GM10847 (cell line): ENCODE results near the gene IL13.

Source experiments
- POLR2A ChIP-seq: IDR thresholded peaks from 2 replicates; pipeline ENCODE4 v1.6.1; 2011; ENCODE audit not compliant: insufficient read length; ENCODE audit errors: extremely low read depth

Gene IL13

GRCh38 chr5:132674671-132675506 lies 16.9 kb downstream of the IL13 start:
- TF ChIP-seq POLR2A = no peak

DNA sequence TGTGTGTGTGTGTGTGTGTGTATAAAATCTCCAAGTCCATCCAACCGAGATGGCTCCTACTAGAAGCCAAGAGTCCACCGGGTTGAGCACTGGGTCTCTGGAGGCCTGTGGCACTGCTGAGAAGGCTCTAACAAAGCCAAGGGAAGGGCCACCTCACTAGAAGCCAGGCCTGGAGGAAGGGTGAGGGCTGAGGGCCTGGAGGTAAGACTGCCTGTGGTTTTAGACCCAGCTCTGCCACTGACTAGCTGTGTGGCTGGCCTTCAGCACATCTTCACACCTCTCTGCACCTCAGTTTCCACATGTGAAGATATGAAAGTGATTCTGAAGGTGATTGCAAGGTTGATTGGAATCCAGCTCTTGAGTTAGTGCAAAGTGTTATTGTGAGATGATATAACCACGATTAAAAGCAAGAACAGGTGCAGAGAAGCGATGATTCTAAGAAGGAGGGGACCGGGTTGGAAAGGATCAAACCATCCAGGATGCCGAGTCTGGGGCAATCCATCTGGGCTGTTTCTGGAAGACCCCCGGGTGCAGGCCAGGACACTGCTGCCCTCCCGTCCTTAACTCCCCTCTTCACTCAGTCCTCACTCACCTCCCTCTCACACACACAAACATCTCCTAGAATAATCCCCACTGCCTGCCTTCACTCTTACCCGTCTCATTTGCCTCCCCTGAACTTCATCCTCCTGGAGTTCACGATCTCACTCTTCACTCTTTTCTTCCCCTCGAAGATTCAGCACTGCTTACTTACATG lies 18.1 kb downstream of the IL13 start:
- TF ChIP-seq POLR2A = no peak

DNA sequence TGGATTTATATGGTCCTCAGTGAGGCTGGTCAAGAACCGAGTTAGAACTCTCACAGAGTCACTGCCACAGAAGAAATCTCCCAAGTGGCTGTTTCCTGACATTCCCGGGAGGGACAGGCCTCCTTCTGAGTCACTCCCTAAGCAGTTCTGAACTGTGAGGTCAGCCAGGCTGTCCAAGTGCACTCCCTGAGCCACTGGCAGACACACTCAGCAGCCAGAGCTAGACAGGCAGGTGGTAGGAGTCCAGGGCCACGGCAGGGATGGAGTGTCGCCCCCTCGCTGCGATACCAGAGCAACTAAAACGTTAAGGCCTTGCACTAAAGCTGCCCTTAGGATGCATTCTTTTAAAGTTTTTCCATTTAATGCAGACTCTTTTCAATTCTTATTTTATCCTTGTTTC lies 19.2 kb downstream of the IL13 start:
- TF ChIP-seq POLR2A = no peak

- TF ChIP-seq POLR2A = no peak
Observed at GRCh38 chr5:132677682-132678400, 19.9 kb downstream of the IL13 start.

DNA sequence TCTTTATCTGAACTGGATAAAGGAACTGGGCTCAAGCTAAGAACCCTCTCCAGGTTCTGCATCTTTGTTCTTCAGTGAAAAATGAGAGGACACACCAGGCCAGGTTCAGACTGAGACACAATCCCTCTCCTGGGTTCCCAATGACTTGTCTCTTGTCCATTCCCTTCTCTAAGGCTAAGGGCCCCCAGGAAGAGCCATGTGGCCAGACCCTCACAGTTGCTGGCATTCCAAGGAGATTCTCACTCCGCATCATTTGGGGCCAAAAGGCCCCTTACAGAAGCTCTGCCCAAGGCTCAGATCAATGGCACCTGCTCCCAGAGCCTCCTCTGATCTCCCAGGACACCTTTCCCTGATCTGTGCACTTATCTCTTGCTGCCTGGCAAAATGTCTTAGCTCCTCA lies 20.8 kb downstream of the IL13 start:
- no peak for TF ChIP-seq POLR2A

GRCh38 chr5:132679166-132679565 lies 21.2 kb downstream of the IL13 start:
- no peak for TF ChIP-seq POLR2A

GRCh38 chr5:132679717-132680380 lies 21.9 kb downstream of the IL13 start:
- TF ChIP-seq POLR2A = no peak

DNA sequence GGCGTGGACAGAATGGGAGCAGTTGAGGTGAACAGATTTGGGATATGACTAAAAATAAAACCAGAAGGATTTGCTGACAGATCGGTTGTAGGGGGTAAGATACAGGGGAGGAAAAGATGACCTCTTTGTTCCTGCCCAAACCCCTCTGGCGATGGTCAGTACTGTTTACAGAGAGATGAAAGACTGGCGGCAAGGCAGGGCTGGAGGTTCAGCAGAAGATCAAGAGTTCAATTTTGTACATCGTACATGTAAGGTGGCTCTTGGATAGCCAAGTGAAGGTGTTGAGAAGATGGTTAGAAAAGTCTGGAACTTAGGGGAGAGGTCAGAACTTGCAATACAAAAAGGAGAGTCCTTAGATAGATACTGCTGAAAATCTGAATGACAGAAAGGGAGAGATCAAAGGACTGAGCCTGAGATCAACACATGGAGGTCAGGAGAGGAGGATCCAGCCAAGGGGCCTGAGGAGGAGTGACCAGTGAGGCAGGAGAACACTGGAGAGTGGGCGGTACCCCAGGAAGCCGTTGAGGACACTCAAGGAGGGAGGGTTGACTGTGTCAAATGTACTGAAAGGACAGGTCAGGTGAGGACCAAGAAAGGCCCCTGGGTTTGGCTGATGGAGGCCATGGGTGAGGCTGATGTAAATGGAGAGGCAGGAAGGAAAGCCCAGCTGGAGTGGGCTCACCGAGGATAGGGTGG lies 23.0 kb downstream of the IL13 start:
- TF ChIP-seq POLR2A = no peak

DNA sequence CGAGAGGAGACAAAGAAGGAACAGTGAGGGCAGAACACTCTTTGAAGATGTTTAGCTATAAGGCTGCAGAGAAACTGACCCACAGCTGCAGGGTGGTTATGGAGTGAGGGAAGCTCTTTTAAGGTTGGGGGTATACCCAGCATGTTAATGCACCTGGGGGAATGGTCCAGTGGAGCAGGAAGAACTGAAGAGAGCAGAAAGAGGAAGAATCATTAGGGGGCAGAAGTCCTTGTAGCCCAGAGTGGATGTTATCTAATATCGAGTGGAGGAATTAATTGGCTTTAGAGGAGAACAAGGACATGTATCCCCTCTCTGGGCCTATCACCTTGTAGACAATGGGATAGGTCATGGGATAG lies 23.5 kb downstream of the IL13 start:
- TF ChIP-seq POLR2A = no peak

DNA sequence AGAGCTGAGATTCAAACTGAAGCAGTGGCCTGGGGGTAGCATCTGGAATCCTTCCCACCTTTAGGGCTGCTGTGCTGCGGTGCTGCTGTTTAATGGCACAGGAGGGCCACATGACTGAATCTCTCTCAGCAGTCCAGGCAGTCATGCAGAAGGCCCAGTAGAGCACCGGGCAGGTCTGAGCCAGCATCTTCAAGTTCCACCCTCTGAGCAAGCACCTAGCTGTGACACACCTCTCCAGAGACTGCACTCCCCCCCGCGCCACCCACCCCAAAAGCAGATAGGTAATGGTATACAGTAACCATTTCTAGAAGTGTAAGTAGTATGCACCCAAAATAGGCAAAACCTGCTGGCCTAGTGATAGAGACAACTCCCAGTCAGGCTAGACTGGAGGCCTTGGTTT lies 24.0 kb downstream of the IL13 start:
- no peak for TF ChIP-seq POLR2A

GRCh38 chr5:132684491-132684890 lies 26.5 kb downstream of the IL13 start:
- TF ChIP-seq POLR2A = no peak

GRCh38 chr5:132684922-132685720 lies 27.1 kb downstream of the IL13 start:
- TF ChIP-seq POLR2A = no peak

DNA sequence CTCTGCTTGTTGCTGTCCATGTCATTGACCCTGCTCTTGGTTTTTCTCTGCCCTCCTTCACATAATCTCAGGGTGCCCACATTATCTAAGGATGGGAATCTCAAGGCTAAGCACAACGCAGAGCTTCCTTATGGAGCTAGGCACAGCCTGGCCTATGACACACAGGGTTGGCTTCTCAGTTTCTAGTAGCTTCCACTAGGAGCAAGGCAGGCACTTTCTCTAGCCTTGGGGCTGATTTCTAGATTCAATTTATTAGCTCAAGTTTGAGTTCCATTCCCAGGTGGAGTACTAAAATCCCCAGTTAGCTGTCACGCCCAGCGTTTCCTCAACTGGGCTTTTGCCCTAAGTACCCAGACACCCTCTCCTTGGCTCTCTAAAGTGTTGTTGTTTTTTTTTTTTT lies 28.2 kb downstream of the IL13 start:
- TF ChIP-seq POLR2A = no peak

- TF ChIP-seq POLR2A = no peak
Observed at GRCh38 chr5:132687995-132688394, 30.0 kb downstream of the IL13 start.
